Endothelial cell of umbilical vein (primary cell): ENCODE results near the gene IGFBP2. TPM values are rescaled to one million over a fixed set of nuclear protein-coding genes. Genes with fewer than 3 reads are reported as not detected.

Source experiments
- BruUV-seq: library from RNA; stranded (reverse); fragments of 400-500 nt; replicated peaks from 2 replicates; lab custom pipeline; 2021; lab: Mats Ljungman, UMichigan
- CTCF ChIA-PET: fragments of 300-600, 350-600 bp; sonication (Branson Sonifier 250); formaldehyde crosslinking; loops from one replicate; lab custom pipeline; 2021; ENCODE audit warnings: antibody characterized with exemption, inconsistent platforms; lab: Charles Lee
- POLR2A ChIA-PET: fragments of 300-600, 350-600 bp; sonication (Branson Sonifier 250); formaldehyde crosslinking; loops from one replicate; lab custom pipeline; 2021; ENCODE audit warnings: antibody characterized with exemption, inconsistent platforms; lab: Charles Lee
- DNase-seq: peaks from one replicate; pipeline ENCODE4 v3.0.0-alpha.2; 2011; ENCODE audit warnings: low read depth, low spot score
- FAIRE-seq: peaks from 2 replicates; lab custom pipeline; 2011; peaks lifted over from hg19 to GRCh38; lab: Jason Lieb, UNC
- H2AFZ ChIP-seq: 2 replicates; pipeline ENCODE4 v1.6.0; 2012; ENCODE audit warnings: low read depth, low read length, control low read depth, inconsistent platforms
- H3K27ac ChIP-seq: 2 replicates; pipeline ENCODE4 v1.5.1; 2011; ENCODE audit warnings: low read depth, mild to moderate bottlenecking, control low read depth, low read length, moderate library complexity; ENCODE audit not compliant: insufficient read depth
- H3K27me3 ChIP-seq, 2 experiments: 2 replicates each; pipeline versions ENCODE4 v1.6.0 to v1.6.1; 2011; ENCODE audit warnings: low read length in 2 of 2, mixed read lengths in 1 of 2; ENCODE audit not compliant: control insufficient read depth in 2 of 2, insufficient read depth in 2 of 2
- H3K36me3 ChIP-seq, 2 experiments: 2 replicates in 1 of 2; 3 replicates in 1 of 2; pipeline ENCODE4 v1.5.1; 2011; ENCODE audit warnings: low read length in 2 of 2, mild to moderate bottlenecking in 1 of 2, moderate library complexity in 1 of 2; ENCODE audit not compliant: control insufficient read depth in 2 of 2, insufficient read depth in 2 of 2; ENCODE audit errors: extremely low read depth in 1 of 2
- H3K4me1 ChIP-seq: 3 replicates; pipeline ENCODE4 v1.5.1; 2011; ENCODE audit warnings: mild to moderate bottlenecking, low read length; ENCODE audit not compliant: control insufficient read depth, insufficient read depth; ENCODE audit errors: extremely low read depth
- H3K4me2 ChIP-seq: 2 replicates; pipeline ENCODE4 v1.6.1; 2011; ENCODE audit warnings: low read length, control low read depth, mixed read lengths; ENCODE audit not compliant: insufficient read depth
- H3K4me3 ChIP-seq, 3 experiments: fragments of 200-600 bp in 1 of 3; sonication (generic), shearing (Covaris generic) in 1 of 3; replicated peaks in 1 of 3; 2 replicates each; pipeline ENCODE4 v1.5.1; 2011 to 2016; ENCODE audit warnings: control low read depth in 3 of 3, low read length in 3 of 3, mild to moderate bottlenecking in 2 of 3, inconsistent platforms in 1 of 3, low read depth in 1 of 3, moderate library complexity in 1 of 3; ENCODE audit not compliant: insufficient read depth in 1 of 3
- H3K79me2 ChIP-seq: 2 replicates; pipeline ENCODE4 v1.6.0; 2012; ENCODE audit warnings: low read length, inconsistent platforms; ENCODE audit not compliant: control insufficient read depth, insufficient read depth
- H3K9ac ChIP-seq: replicated peaks from 2 replicates; pipeline ENCODE3; 2011; ENCODE audit warnings: low read length, control low read depth; ENCODE audit not compliant: insufficient read depth; ENCODE audit errors: extremely low read depth
- H3K9me1 ChIP-seq: replicated peaks from 3 replicates; pipeline ENCODE4 v1.6.0; 2011; ENCODE audit warnings: mild to moderate bottlenecking, low read length; ENCODE audit not compliant: control insufficient read depth, insufficient read depth; ENCODE audit errors: extremely low read depth
- H3K9me3 ChIP-seq: replicated peaks from 2 replicates; pipeline ENCODE4 v1.5.1; 2012; ENCODE audit warnings: low read length, inconsistent platforms; ENCODE audit not compliant: control insufficient read depth, insufficient read depth
- H4K20me1 ChIP-seq: replicated peaks from 2 replicates; pipeline ENCODE3; 2011; ENCODE audit warnings: mild to moderate bottlenecking, low read length; ENCODE audit not compliant: control insufficient read depth, insufficient read depth; ENCODE audit errors: extremely low read depth
- EZH2 ChIP-seq: IDR thresholded peaks from 2 replicates; pipeline ENCODE4 v1.6.1; 2012; ENCODE audit warnings: borderline replicate concordance, low read depth, mild to moderate bottlenecking, moderate library complexity, low read length, inconsistent platforms; ENCODE audit not compliant: severe bottlenecking
- FOS ChIP-seq: IDR thresholded peaks from 2 replicates; pipeline ENCODE4 v1.6.1; 2011; ENCODE audit warnings: mild to moderate bottlenecking, low read length, moderate library complexity, borderline replicate concordance; ENCODE audit not compliant: insufficient read depth
- GATA2 ChIP-seq: IDR thresholded peaks from 2 replicates; pipeline ENCODE4 v1.7.0; 2011; ENCODE audit warnings: low read depth, mild to moderate bottlenecking, moderate library complexity, mixed read lengths, low read length; ENCODE audit not compliant: insufficient read length, insufficient read depth
- JUN ChIP-seq: IDR thresholded peaks from 2 replicates; pipeline ENCODE4 v1.6.1; 2011; ENCODE audit warnings: borderline replicate concordance, low read depth; ENCODE audit not compliant: insufficient read length, insufficient read depth
- MYC ChIP-seq: IDR thresholded peaks from one replicate; pipeline ENCODE4 v1.6.1; 2011; ENCODE audit warnings: mild to moderate bottlenecking, low read depth, low read length
- POLR2A ChIP-seq: IDR thresholded peaks from 2 replicates; pipeline ENCODE4 v1.6.1; 2012; ENCODE audit warnings: low read depth, mild to moderate bottlenecking, control low read depth, low read length
- POLR2AphosphoS5 ChIP-seq: IDR thresholded peaks from 2 replicates; pipeline ENCODE4 v1.6.1; 2012; ENCODE audit warnings: low read depth, mild to moderate bottlenecking, control low read depth, low read length, moderate library complexity; ENCODE audit not compliant: insufficient read depth
- dilution Hi-C: fragments of 300-500 bp; cut with MboI; formaldehyde crosslinking; loops from one replicate; pipeline ENCODE4 v1.15.0; 2019; ENCODE audit warnings: low sequenced_read_pairs; ENCODE audit not compliant: extremely low pct_ligation_motif_present
- intact Hi-C: fragments of 100-400 bp; cut with micrococcal nuclease; formaldehyde crosslinking; loops from one replicate; pipeline ENCODE4 v1.10.0; 2022
- polyA plus RNA-seq, 4 experiments: library from polyadenylated mRNA; depleted of rRNA in 3 of 4; stranded (reverse) in 3 of 4; unstranded in 1 of 4; fragments of >200 nt; gene quantifications; 2 replicates each; pipeline versions ENCODE4 v1.2.1 to v1.2.3, GENCODE V29; 2011 to 2012; ENCODE audit warnings: missing spikeins in 1 of 4
- total RNA-seq: library from RNA; stranded (reverse); gene quantifications from 2 replicates; pipeline ENCODE4 v1.2.3, GENCODE V29; 2021
- TF ChIP-seq, protein P1 (sequence below): IDR thresholded peaks from 2 replicates; pipeline ENCODE4 v1.6.1; 2011; ENCODE audit not compliant: insufficient read depth, insufficient read length
- TF ChIP-seq, protein P2 (sequence below), 2 donors: IDR thresholded peaks; 1 replicate in 1 of 2; 2 replicates in 1 of 2; pipeline ENCODE4 v1.5.1; 2011; ENCODE audit warnings: low read length in 2 of 2, mild to moderate bottlenecking in 2 of 2, moderate library complexity in 2 of 2, control low read depth in 1 of 2, inconsistent platforms in 1 of 2, low read depth in 1 of 2; ENCODE audit not compliant: insufficient read depth in 1 of 2; ENCODE audit errors: extremely low read depth in 1 of 2

IGFBP2 gene
- total and polyA plus RNA-seq, 2 donors (not counting 3 experiments of a cell fraction or from before 2014, with no cell fraction given) = 212 to 261 TPM

DNA sequence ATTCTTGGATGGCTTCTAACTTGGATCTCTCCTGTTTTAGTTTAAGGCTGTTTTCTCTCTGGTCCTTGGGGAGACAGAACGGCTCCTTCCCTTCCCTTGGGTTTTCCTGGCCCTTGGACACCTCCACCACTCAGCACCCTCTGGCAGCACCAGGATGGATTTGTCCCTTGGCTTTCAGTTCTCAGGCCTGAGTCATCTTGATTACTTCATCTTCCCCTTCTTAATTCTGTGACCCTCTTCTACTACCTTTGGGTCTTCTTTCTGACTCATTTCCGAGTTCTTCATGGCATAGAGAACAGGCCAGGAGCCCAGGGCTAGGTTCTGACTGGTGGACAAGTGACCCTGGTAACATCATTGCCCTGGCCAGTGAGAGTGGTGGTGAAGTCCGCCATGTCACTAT is 14.9 kb downstream of the IGFBP2 start:
- no TSS peak for BruUV-seq
- H3K27me3 ChIP-seq = no peaks in the 10 kb centered on the region
- H3K9me3 ChIP-seq = no peaks in the 10 kb centered on the region
- intact Hi-C loops = no loop called here
- H3K9ac ChIP-seq = no peak overlapping the region
- H3K4me3 ChIP-seq = no peak overlapping the region
- dilution Hi-C loops = no loop called here
- no peak overlapping the region for H3K27ac ChIP-seq
- FAIRE-seq = no peak
- POLR2A ChIA-PET = no interaction called here
- no peaks in the 10 kb centered on the region for H3K36me3 ChIP-seq
- DNase-seq = no peak
- H2AFZ ChIP-seq = no peak overlapping the region
- H4K20me1 ChIP-seq = no peaks in the 10 kb centered on the region
- H3K79me2 ChIP-seq = peaks cover 6% of the 10 kb centered on the region
- no peaks in the 10 kb centered on the region for H3K9me1 ChIP-seq
- CTCF ChIA-PET = interaction anchor here (0.9 to 2.6 kb wide), 2 partner anchors 17 to 129 kb away, joined by 3 to 12 read pairs; no protein-coding TSS in a partner anchor
- peaks cover 21% of the 10 kb centered on the region for H3K4me1 ChIP-seq
- TF ChIP-seq, protein P1, sequence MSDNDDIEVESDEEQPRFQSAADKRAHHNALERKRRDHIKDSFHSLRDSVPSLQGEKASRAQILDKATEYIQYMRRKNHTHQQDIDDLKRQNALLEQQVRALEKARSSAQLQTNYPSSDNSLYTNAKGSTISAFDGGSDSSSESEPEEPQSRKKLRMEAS = no peak
- TF ChIP-seq POLR2AphosphoS5 = no peak
- no peak for TF ChIP-seq FOS
- TF ChIP-seq, protein P2, sequence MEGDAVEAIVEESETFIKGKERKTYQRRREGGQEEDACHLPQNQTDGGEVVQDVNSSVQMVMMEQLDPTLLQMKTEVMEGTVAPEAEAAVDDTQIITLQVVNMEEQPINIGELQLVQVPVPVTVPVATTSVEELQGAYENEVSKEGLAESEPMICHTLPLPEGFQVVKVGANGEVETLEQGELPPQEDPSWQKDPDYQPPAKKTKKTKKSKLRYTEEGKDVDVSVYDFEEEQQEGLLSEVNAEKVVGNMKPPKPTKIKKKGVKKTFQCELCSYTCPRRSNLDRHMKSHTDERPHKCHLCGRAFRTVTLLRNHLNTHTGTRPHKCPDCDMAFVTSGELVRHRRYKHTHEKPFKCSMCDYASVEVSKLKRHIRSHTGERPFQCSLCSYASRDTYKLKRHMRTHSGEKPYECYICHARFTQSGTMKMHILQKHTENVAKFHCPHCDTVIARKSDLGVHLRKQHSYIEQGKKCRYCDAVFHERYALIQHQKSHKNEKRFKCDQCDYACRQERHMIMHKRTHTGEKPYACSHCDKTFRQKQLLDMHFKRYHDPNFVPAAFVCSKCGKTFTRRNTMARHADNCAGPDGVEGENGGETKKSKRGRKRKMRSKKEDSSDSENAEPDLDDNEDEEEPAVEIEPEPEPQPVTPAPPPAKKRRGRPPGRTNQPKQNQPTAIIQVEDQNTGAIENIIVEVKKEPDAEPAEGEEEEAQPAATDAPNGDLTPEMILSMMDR (IDR thresholded peaks at IDR 0.05; ENCODE audit: extremely low read depth in 1 of 2, insufficient read depth in 1 of 2, low read depth in 1 of 2, low read length in 2 of 2) = no peak
- TF ChIP-seq GATA2 = no peak
- no peak for TF ChIP-seq POLR2A
- TF ChIP-seq JUN = no peak
- TF ChIP-seq MYC = no peak
- no peak for TF ChIP-seq EZH2
- H3K4me2 ChIP-seq = no peak overlapping the region
